Upper lobe of right lung (tissue), 1 donor: ENCODE measurements around the gene DLL4. TPM values are rescaled to one million over a fixed set of nuclear protein-coding genes. Genes with fewer than 3 reads are reported as not detected.
"Not testable (repeated sequence)": the region's sequence is repeated elsewhere in the genome, so short reads cannot be mapped to it uniquely, and the experiment has no call there.

Experiments used
- ATAC-seq: fragments of 200-7000 bp; cut with Tn5 transposase; one replicate; pipeline ENCODE4 v1.9.1; 2020; ENCODE audit warnings: mild to moderate bottlenecking, moderate library complexity
- DNase-seq: peaks from one replicate; pipeline ENCODE4 v3.0.0-alpha.2; 2020
- H3K27ac ChIP-seq: fragments of 200-600 bp; one replicate; pipeline ENCODE4 v1.8.0; 2022
- H3K27me3 ChIP-seq: fragments of 200-600 bp; one replicate; pipeline ENCODE4 v1.8.0; 2022; ENCODE audit warnings: mild to moderate bottlenecking
- H3K36me3 ChIP-seq: fragments of 200-600 bp; one replicate; pipeline ENCODE4 v1.8.0; 2022
- H3K4me1 ChIP-seq: fragments of 200-600 bp; one replicate; pipeline ENCODE4 v1.8.0; 2022
- H3K4me3 ChIP-seq: fragments of 200-600 bp; one replicate; pipeline ENCODE4 v1.8.0; 2022; ENCODE audit warnings: mild to moderate bottlenecking
- H3K9me3 ChIP-seq: fragments of 200-600 bp; one replicate; pipeline ENCODE4 v1.8.0; 2022
- intact Hi-C: fragments of 100-400 bp; cut with DNase I; formaldehyde crosslinking; loops from one replicate; pipeline ENCODE4 v1.11.0; 2022
- total RNA-seq: library from RNA; stranded (reverse); fragmentation: NEBNext Ultra II Directional; extraction: Animal tissue kit (Norgen Biotek cat#: 25700); gene quantifications from one replicate; pipeline ENCODE4 v1.2.1, GENCODE V29; 2021
- TF ChIP-seq, protein P1 (sequence below): fragments of 200-600 bp; IDR thresholded peaks from one replicate; pipeline ENCODE4 v1.8.0; 2022; ENCODE audit warnings: antibody characterized with exemption
- donor health status: DM: no; HTN: yes; CAD: no; lungs with severe emphysema.

Gene DLL4
- total RNA-seq, 1 donor from 2014 or later, result 22.0 TPM

DNA sequence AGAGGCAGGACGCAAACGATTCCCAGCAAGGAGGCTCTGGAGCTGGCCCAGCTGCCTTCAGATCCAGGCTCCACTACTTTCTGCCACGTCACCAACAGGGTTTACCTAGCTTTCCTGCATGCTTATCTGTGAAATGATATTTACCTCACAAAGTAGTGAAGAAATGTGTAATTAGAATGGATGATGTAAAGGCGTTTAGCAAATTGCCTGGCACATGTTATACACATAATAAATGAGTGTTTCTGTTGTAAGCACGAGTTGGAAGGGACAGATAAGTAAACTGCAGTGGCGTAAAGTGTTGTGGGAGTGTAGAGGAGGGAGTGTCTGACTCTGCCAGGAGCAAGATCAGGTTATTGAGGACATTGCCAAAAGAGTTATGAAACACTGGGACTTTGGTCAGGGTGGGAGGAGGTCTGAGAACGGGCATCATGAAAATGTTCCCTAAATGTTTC lies 20.6 kb downstream of the DLL4 start:
- no peaks in the 10 kb centered on the region for H3K9me3 ChIP-seq
- no peak overlapping the region for H3K4me3 ChIP-seq
- H3K27me3 ChIP-seq, result no peaks in the 10 kb centered on the region
- DNase-seq (no peak), ATAC-seq (peak; percentile 34)
- peaks cover 16% of the 10 kb centered on the region for H3K4me1 ChIP-seq
- intact Hi-C loops, result loop anchor here (10.0 kb wide), 1 partner anchor 65 kb away; no protein-coding TSS in a partner anchor
- peak overlapping the region; percentile 48 for H3K27ac ChIP-seq
- H3K36me3 ChIP-seq, result no peaks in the 10 kb centered on the region
- TF ChIP-seq, protein P1, sequence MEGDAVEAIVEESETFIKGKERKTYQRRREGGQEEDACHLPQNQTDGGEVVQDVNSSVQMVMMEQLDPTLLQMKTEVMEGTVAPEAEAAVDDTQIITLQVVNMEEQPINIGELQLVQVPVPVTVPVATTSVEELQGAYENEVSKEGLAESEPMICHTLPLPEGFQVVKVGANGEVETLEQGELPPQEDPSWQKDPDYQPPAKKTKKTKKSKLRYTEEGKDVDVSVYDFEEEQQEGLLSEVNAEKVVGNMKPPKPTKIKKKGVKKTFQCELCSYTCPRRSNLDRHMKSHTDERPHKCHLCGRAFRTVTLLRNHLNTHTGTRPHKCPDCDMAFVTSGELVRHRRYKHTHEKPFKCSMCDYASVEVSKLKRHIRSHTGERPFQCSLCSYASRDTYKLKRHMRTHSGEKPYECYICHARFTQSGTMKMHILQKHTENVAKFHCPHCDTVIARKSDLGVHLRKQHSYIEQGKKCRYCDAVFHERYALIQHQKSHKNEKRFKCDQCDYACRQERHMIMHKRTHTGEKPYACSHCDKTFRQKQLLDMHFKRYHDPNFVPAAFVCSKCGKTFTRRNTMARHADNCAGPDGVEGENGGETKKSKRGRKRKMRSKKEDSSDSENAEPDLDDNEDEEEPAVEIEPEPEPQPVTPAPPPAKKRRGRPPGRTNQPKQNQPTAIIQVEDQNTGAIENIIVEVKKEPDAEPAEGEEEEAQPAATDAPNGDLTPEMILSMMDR, result no peak

DNA sequence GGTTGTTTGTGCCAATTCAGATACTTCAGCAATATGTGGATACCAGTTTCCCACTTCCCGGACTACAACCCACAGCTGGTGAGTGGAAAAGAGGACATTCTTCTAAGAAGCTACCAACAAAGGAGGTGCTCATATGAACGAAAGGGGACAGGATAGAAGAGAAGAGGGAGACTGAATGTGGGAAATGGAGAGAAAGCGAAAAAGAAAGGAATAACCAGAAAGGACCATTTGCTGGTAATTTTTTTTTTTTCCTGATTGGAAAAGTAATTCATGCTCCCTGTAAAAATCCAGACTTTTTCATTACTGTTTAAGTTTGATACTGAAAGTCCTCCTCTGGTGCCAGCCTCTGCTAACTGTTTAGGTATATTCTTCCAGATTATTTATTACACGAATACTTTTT lies 22.6 kb downstream of the DLL4 start:
- ATAC-seq (no peak), DNase-seq (no peak)
- TF ChIP-seq, protein P1, result no peak
- Histone ChIP-seq H3K4me1 (peaks cover 16% of the 10 kb centered on the region), H3K9me3 (no peaks in the 10 kb centered on the region), H3K4me3 (no peak overlapping the region), H3K27me3 (no peaks in the 10 kb centered on the region), H3K36me3 (no peaks in the 10 kb centered on the region), H3K27ac (no peak overlapping the region)
- intact Hi-C loops, result loop anchor here (10.0 kb wide), 1 partner anchor 63 kb away; no protein-coding TSS in a partner anchor

DNA sequence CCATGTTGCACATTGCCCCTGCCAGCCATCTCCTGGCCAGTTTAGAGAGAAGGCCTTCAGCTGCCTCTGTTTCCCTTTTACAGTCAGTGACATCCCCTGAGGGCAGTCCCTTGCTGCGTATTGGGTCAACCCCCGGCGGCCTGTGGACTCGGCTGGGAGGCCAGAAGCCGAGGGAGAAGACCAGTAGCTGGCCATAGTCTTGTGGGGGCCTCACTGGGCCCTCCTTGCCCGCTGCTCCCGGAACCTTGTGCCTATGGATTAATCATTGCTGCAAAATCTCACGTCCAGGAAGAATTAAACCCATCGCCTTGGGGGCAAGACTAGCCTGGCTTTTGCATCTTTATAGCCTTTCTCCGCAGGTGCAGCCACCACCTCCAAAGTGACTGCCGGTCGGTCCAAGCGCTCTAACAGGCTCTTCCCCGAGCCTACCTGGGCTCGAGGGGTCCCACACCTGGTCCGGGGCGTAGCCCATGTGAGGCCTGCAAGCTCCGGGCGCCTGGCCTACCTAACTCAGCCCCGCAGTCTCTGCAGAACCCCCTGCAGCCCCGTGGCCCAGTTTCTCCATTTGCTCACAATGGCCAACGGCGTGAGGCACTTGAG lies 23.3 kb downstream of the DLL4 start:
- peaks cover 16% of the 10 kb centered on the region for H3K4me1 ChIP-seq
- no peaks in the 10 kb centered on the region for H3K27me3 ChIP-seq
- peak overlapping the region; percentile 79 for H3K27ac ChIP-seq
- no peaks in the 10 kb centered on the region for H3K9me3 ChIP-seq
- ATAC-seq (no peak), DNase-seq (no peak)
- TF ChIP-seq, protein P1, result no peak
- peak overlapping the region; percentile 71 for H3K4me3 ChIP-seq
- H3K36me3 ChIP-seq, result no peaks in the 10 kb centered on the region
- intact Hi-C loops, result loop anchor here (10.0 kb wide), 1 partner anchor 62 kb away; no protein-coding TSS in a partner anchor

DNA sequence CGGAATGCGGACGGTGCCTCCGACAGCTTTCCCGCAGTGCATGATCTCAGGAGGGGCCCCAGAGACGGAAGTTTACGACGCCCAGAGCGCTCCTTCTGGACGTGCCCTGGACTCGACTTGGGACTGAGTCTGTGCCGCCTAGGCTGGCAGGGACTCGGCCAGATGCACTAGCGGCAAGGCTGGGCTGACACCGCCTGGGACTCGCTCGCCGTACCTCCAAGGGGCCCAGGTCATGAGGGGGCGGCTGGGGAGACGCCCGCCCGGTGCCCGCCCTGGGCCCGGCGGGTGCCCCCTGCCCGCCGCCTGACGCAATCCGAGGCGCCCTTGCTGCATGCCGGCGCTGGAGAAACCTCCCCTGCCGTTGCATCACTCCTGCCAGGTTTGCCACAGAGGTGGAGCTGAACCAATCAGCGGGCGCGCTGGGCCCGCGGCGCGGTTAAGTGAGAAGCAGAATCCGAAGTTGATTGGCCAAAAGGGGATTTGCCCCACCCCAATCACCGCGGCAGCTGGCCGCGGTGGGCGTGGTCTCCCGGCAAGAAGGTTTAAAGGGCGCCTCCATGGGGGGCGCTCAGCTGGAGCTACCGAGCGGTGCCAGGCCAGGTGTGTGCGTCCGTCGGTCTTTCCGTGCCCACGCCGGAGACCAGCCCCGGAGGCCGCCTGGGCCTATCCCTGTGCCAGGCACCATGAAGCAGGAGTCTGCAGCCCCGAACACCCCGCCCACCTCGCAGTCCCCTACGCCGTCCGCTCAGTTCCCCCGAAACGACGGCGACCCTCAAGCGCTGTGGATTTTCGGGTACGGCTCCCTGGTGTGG lies 24.0 kb downstream of the DLL4 start, which contains the start of gene CHAC1:
Gene CHAC1 (plus strand): TSS at position 571 of the 812 bp plus-strand sequence. CDS start 113 bp downstream, at position 684.
- H3K4me3 ChIP-seq, result peak within 1 kb of the TSS; percentile 71
- DNase-seq (peak; percentile 98), ATAC-seq (peak; percentile 94)
- no peaks in the 10 kb centered on the region for H3K9me3 ChIP-seq
- peak within 1 kb of the TSS; percentile 79 for H3K27ac ChIP-seq
- TF ChIP-seq, protein P1, result no peak
- no peaks in the 10 kb centered on the region for H3K36me3 ChIP-seq
- intact Hi-C loops, result loop anchor here (10.0 kb wide), 1 partner anchor 62 kb away; no protein-coding TSS in a partner anchor
- peaks cover 16% of the 10 kb centered on the region for H3K4me1 ChIP-seq
- no peaks in the 10 kb centered on the region for H3K27me3 ChIP-seq

DNA sequence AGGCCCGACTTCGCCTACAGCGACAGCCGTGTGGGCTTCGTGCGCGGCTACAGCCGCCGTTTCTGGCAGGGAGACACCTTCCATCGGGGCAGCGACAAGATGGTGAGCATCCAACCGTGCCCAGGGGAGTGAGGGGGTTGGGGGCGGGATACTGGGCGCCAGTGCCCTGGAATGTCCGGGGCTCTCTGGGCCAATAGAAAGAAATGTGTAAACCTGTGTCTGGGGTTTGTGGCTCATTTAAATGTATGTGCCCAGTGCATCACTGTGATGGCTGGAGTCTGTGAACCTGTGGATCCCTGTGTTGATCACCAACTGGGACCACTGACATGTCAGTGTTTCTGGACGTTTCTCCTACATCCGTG lies 24.6 kb downstream of the DLL4 start:
- H3K27ac ChIP-seq, result peak overlapping the region; percentile 47
- TF ChIP-seq, protein P1, result no peak
- peaks cover 16% of the 10 kb centered on the region for H3K4me1 ChIP-seq
- no peaks in the 10 kb centered on the region for H3K27me3 ChIP-seq
- H3K36me3 ChIP-seq, result no peaks in the 10 kb centered on the region
- intact Hi-C loops, result loop anchor here (10.0 kb wide), 1 partner anchor 61 kb away; no protein-coding TSS in a partner anchor
- ATAC-seq, result no peak
- peak overlapping the region; percentile 71 for H3K4me3 ChIP-seq
- DNase-seq, result no peak
- H3K9me3 ChIP-seq, result no peaks in the 10 kb centered on the region

DNA sequence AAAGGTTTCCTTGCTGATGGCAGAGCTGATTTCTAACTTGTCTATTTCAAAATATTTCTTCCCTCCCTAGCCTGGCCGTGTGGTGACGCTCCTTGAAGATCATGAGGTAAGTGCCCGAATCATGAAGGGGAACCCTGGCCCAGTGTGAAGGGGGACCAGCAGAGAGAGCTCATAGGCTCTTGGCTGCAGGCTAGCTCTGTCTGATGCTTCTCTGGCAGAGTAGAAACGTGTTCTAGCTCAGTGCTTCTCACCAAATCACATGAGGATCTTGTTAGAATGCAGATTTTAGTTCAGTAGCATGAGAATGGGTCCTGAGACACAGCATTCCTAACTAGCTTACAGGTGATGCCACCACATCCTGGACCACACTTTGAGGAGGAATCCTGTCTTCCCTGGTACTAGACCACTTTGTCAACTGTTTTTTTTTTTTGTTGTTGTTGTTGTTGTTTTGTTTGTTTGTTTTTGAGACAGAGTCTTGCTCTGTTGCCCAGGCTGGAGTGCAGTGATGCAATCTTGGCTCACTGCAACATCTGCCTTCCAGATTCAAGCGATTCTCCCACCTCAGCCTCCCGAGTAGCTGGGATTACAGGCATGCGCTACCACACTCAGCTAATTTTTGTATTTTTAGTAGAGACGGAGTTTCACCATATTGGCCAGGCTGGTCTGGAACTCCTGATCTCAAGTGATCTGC lies 25.2 kb downstream of the DLL4 start:
- Histone ChIP-seq H3K4me1 (peaks cover 12% of the 10 kb centered on the region), H3K4me3 (peak overlapping the region; percentile 71)
- not testable (repeated sequence) for ATAC-seq, H3K36me3 ChIP-seq, H3K9me3 ChIP-seq, DNase-seq, H3K27ac ChIP-seq, H3K27me3 ChIP-seq
- intact Hi-C loops, result loop anchor here (10.0 kb wide), 1 partner anchor 60 kb away; no protein-coding TSS in a partner anchor
